NOMO-1 treated with DMSO at 0.1 percent for 48 hours (cell line): ENCODE measurements around the gene LZTS2.
A peak's percentile ranks its signal among the peaks of the same experiment; 100 is the strongest.

Experiments used
- DNase-seq: peaks from one replicate; lab custom pipeline; 2025; ENCODE audit not compliant: unreplicated experiment; lab: John Stamatoyannopoulos, UW

The LZTS2 gene

DNA sequence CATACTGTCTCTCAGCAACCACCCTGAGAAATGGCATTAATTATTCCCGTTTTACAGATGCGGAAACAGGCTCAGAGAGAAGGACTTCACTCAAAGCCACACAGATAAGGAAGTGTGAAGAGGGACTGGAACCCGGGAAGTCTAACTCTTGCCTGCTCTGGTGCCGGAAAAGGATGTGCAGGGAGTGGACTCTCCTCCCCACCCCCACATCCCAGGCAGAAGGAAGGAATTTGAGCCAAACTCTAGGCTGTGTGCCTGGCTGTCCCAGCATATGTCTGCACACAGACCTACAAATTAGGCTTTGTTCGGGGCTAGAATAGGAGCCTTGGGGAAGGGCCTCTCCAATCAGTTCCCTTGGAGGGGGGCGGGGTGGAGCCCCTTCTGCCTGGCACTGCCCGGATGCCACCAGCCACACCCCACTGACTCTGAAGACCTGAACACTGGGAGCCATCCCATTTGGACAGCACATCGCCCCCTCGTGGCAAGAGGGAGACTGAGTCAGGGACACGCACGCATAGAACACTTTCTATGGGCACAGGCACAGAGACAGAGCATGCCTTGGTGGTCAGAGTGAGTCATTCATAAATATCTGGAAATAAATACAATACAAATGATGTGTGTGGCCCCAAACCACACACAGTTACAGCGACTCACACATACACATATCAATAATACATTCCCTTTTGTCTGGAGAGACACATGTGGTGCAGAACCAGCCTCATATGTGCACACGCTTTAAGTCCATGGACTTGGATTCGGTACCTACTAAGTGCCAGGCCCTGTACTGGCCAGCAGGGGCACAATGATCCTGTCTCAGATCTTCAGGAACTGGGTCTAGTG, 13.1 kb downstream of the LZTS2 start:
- DNase-seq, result peak; percentile 87

DNA sequence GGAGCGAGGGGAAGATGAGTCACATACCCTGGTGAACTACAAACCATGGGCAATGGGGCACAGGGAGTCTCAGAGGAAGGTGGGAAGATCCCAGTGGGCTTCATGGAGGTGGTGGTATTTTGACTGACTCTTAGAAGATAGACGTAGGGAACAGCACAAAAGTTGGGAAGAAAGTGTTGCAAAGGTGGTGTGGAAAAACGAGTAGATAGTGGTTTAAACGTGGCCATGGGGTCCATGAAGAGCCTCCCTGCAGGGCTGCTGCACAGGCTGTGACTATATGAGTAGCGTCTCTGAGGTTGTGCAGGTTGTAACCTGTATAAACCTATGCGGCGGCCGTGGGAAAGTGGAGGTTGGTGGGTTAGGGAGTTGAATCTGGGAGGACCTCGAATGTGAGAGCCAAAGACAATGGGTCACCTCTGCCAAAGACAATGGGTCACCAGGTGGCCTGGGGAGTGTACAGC, 13.8 kb downstream of the LZTS2 start:
- no peak for DNase-seq

DNA sequence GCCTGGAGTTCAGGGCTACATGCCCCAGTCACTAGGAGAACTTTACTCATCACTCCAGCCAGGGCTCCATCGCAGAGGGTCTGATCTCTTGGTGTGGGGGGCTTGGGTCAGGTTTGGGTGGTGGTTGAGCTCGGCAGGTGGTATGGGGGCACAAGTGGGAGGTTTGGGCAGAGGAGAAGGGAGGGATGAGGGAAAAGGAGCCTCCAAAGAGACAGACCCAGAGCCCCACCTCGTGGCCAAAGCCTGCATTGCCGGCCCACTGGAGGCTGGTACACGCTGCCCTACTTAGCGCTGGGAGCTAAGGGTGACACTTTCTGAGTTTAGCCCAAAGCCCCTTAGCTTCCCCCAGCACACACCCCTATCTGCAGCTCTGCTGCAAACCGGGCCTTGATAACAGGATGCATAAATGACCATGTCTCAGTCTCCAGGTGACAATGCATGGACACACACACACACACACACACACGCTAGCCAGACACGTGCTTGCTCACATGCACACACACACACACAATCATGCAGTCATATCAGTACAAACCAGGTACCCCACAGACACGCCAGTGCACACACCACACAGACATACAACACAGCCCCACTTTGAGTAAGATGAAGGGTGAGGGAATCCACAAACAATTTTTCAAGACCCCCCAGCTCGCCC, 14.7 kb downstream of the LZTS2 start:
- peak; percentile 41 for DNase-seq

- peak; percentile 34 for DNase-seq
Observed at GRCh38 chr10:101014966-101015581, 15.5 kb downstream of the LZTS2 start.

- DNase-seq, result no peak
Observed at GRCh38 chr10:101015582-101015973, 16.0 kb downstream of the LZTS2 start.

DNA sequence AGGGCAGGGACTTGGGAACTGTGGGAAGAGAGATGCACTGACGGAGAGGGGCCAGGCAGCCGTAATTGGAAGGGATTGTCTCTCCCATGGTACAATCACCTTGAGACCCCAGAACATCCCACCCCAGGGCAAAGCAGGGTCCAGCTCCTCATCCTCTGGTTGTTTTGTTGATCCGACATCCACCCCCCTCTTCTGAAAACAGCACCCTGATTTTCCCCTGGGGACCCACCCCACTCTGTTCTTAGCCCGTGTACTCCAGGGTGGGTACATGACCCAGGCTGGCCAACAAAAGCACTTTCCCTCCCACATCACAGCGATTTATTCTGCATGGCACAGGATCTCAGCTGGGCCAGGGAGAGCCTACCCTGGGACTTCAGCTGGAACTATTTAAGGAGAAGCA, 17.2 kb downstream of the LZTS2 start:
- DNase-seq, result no peak

- DNase-seq, result peak; percentile 20
Observed at GRCh38 chr10:101018118-101018599, 18.6 kb downstream of the LZTS2 start.

DNA sequence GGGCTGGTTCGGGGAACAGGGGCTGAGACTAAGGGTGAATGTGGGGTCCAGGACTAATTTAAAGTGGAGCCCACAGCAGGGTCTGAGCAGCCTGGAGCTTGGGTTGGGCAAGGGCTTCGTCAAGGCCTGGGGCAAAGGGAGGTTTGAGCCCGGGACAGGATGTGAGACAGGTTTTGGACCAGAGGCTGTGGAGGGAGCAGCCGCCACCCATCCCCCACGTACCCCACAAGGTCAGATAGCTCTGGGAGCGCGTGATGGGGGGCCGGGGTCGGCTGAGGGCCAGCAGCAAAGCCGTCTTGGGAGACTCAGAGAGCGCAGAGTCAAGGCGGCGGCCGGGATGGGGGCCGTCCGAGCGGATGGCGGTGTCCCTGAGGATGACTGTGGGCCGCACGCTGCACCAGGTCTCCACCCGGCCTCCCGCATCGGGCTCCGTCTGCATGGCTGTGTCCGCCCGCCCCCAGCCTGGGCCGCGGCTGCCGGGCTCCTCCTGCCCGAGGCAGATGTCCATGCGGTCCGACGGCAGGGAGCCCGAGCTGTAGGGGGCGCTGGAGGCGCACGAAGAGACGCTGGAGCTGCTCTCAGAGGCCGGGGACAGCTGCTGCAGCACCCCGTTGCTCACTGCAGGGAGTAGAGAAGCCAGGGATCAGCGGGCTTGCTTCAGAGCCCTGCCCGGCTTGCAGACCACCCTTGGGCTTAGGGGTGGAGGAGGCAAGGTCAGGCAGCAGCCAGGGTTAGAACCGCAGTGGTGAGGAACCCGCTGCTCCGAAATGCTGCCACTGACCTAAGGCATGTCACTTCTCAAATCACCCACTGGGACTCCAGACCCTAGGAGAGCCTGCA, 19.2 kb downstream of the LZTS2 start:
- peak; percentile 78 for DNase-seq

- DNase-seq, result no peak
Observed at GRCh38 chr10:101019440-101019703, 19.8 kb downstream of the LZTS2 start.

DNA sequence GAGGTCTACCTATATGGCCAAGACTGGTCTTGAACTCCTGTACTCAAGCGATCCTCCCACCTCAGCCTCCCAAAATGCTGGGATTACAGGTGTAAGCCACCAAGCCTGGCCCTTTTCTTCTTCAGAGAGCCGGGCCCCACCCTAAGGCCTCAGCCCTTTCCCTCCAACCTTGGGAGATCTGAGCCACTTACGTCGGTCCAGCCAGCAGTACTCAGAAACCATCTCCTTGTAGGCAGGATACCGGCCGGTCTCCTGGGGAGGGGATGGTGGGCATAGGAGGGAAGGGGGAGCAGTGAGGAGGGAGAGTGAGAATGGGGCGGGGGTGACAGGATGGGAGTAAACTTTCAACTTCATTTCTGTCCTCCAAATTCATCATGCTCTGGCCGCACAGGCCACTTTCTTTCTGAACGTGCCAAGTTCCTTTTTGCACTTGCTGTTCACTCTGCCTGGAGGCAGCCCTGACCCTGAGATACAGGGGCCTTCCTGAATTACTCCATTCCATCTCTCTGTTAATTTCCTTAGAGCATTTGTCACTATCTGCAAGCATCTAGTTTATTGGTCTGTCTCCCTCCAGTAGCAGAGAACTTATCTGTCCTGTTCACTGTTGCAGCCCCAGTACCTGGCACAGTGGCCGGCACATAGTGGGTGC, 20.9 kb downstream of the LZTS2 start:
- DNase-seq, result no peak

DNA sequence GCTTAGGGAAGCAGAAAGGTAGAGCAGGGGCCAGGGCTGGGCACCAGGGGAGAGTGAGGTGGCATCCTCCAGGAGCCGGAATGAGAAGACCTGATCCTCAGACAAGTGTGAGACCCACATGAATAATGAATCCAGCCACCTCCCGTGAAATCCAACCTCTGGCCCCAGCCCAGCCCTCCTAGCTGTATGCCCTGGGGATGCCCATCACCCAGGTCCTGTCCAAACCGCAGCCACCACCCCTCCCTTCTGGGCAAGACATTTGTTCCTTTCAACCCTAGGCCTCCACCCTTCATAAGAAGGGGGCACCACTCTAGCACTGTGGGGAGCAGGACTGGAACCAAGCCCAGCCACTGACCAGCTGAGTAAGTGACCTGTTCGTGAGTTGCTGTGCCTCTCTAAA, 21.6 kb downstream of the LZTS2 start:
- no peak for DNase-seq

- no peak for DNase-seq
Observed at GRCh38 chr10:101021692-101022251, 22.2 kb downstream of the LZTS2 start.

GRCh38 chr10:101022967-101023705, 23.5 kb downstream of the LZTS2 start:
- DNase-seq, result no peak

GRCh38 chr10:101027106-101027720, 27.6 kb downstream of the LZTS2 start:
- no peak for DNase-seq

GRCh38 chr10:101028446-101029337, 29.1 kb downstream of the LZTS2 start:
- DNase-seq, result peak; percentile 14

GRCh38 chr10:101029520-101030295, 30.1 kb downstream of the LZTS2 start:
- DNase-seq, result no peak

DNA sequence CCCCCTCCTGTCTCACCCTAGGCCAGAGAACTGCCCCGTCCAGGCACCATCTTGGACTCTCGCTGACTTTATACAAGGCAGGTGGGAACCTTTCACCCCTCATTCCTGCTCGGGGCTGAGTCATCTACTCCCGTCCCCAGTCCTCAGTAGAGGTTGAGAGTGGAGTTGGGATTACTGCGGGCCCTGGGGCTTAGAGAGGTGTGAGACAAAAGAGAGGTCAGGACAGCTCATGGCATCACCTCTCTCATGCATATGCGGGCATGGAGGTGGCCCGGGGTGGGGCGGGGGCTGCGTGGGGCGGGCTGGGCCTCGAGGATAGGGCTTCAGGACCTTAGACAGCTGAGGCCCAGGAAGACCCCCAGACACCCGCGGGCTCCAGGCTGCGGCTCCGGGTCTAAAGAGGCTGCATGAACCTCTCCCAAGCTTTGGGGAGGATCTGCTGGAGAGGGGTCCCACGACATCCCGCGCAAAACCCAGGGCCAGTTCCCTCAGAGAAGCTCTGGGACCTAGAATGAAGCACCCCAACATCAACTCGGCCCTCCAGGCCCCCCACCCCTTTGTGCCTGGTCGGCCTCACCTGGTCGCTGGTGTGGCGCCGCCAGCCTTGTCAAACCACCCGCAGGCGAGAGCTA, 31.0 kb downstream of the LZTS2 start:
- no peak for DNase-seq
